ENCODE results near the gene AHDC1.
"Not testable (repeated sequence)": the region's sequence is repeated elsewhere in the genome, so short reads cannot be mapped to it uniquely, and the experiment has no call there.

Gene AHDC1

DNA sequence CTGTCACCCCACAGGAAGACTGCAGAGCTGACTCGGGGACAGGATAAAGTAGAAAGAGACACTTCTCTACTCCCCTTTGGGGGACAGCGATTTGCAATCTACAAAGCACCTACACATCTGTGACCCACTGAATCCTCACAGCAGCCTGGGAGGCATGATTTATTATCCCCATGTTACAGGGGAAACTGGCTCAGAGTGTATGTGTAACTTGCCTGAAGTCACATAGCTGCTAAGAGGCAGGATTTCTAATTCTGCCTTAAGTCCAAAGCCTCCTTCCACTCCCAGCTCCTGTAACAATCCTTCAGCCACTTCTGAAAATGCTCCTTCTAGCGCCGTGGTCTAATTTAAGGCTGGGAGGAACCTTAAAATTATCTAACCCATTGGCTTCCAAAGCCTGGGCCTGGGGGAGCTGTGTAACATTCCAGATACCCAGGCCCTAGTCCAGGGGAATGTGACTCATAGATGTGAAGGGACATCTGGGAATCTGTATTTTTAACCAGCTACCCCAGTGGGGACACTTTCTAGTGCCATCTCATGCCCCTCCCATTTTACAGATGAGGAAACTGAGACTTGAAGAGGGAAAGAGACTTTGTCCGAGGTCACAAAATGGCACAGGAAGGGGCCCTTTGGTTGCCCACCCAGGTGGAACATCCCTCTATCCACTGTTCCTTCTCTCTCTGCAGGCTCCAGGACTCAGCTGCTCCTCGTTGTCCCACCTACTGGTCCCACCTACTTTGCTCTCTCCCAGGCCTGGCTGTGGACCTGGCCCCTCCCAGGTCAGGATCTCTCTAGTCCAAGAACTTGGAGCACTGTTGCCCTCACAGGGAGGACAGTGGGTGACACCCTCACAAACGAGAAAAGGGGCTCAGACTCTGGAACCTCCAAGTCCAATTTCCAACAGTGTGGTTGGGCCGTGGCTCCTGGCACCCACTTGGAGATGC, 48.9 kb downstream of the AHDC1 start:
- in situ Hi-C loops (cut with MboI; ENCODE audit: low sequenced_read_pairs) = no loop called here

DNA sequence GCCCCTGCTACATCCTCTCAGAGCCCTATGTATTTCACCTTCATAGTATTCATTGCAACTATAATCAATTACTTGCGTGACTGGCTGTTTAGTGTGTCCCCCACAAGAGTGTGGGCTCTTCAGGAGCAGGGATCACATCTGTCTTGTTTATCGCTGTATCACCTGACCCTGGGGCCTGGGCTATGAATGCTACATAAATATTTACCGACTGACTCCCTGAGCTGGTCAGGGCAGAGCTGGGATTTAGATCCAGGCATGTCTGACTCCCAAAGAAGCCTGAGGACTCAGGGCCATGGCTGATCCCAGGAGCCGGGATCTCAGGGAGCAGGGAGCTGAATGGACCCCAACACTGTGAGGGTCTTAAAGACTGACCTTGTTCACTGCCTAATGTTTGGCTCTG, 49.7 kb downstream of the AHDC1 start:
- in situ Hi-C loops (cut with MboI; ENCODE audit: low sequenced_read_pairs) = no loop called here

DNA sequence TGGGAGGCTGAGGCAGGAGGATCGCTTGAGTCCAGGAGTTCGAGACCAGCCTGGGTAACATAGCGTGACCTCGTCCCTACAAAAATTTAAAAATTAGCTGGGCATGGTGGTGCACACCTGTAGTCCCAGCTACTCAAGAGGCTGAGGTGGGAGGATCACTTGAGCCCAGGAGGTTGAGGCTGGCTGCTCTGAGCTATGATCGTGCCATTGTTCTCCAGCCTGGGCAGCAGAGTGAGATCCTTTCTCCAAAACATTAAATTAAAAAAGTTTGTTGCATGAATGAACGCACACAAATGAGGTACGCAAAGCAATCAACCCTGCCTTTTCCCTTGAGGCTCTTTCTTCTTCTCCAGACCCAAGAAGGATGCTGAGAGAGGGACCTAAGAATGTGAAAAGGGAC, 50.1 kb downstream of the AHDC1 start:
- in situ Hi-C loops (cut with MboI; ENCODE audit: low sequenced_read_pairs) = not testable (repeated sequence)

DNA sequence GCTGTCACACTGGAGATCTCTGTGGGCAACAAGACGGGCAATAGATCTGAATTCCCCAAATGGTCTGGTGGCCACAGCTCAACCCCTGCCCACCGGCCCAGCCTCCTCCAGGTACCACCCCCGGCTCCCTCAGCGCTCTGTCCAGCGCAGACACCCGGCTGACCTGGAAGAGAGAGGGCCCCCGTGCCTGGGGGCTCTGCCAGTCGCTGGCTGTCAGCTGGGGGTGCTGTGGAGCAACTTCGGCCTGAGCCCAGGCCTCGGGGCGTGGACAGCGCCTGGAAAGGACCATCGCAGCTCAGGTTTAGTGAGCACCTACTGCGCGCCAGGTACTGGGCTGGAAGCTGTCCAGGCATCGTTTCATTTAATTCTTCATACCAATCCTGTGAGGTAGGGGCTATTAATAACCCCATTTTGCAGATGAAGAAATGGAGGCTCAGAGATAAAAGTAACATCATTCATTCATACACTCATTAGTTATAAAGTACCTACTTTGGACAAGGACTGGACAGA, 51.0 kb downstream of the AHDC1 start:
- in situ Hi-C loops (cut with MboI; ENCODE audit: low sequenced_read_pairs) = no loop called here

DNA sequence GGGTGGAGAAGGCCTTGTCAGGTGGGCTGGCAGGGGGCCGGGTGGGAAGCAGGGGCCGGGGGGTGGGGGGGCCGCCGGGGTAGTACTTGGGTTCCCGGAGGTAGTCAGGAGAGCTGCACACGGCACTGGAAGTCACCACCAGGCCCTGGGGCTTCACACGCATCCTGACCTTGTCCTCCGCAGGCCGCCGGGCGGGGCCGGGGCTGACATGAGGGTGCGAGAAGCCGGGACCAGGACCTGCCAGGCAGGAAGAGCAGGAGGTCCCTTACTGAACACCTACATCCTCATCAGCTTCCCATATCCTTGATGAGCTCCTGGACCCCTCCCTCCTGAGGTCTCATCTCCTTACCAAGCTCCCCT, 52.0 kb downstream of the AHDC1 start:
- in situ Hi-C loops (cut with MboI; ENCODE audit: low sequenced_read_pairs) = no loop called here

DNA sequence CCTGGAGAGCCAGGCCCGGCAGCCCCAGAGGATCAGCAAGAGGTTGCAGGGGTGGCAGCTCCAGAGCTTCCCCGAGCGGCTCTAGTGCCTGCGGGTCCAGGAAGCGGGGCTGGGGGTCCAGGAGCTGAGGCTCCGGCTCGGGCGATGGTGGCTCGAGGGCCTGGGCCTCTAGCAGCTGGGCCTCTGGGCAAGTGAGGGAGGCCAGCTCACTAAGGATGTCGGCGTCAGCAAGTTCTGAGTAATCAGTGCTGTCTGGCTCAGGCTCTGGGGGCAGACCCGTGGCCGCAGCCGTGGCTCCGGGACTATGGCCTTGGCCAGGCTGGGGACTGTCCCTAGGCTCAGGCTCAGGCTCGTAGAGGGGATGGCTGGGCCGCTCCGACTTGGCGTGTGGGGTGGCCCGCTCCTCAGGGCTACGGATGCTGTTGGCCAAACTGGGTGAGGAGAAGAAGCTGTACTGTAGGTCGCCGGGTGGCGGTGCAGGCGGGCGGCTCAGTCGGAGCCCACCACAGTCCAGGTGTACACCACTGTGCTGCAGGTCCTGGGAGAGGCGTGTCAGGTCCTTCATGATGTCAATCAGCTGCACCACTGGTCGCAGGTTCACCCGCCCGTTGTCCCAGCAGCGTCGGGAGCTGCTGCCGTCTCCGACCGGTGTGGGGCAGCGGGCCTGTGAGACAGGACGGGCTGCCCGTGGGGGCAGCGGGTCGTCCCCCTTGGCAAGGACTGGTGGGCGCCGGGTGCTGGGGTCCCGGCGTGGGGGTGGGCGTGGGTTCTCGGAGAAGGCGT, 52.6 kb downstream of the AHDC1 start:
- in situ Hi-C loops (cut with MboI; ENCODE audit: low sequenced_read_pairs) = no loop called here

DNA sequence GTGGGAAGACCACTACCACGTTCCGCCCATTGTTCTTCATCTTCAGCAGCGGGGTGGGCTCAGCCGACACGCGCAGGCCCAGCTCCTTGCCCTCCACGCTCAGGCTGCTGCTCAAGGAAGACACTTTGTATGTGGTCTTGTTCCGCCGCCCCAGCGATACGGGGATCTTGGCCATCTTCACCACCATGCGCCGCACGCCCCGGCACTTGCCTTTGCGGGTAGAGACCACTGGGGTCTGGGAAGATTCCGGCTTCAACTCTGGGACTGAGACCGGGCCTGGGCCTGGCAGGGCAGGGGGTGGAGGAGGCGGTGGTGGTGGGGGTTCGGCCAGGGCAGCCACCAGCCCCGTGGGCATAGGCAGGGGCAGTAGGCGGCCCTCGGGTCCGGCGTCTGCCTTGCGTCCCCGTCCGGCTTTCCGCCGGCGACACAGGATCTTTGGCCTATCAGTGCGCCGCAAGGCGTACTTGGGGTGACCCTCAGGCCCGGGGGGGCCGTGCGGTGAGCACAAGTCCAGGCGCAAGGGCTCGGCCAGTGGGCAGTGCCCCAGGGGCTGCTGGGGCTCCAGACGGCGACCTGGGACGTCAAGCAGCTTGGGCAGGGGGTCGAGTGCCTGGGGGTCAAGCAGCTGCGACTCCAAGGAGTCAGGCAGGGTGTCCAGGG, 53.3 kb downstream of the AHDC1 start:
- in situ Hi-C loops (cut with MboI; ENCODE audit: low sequenced_read_pairs) = no loop called here

DNA sequence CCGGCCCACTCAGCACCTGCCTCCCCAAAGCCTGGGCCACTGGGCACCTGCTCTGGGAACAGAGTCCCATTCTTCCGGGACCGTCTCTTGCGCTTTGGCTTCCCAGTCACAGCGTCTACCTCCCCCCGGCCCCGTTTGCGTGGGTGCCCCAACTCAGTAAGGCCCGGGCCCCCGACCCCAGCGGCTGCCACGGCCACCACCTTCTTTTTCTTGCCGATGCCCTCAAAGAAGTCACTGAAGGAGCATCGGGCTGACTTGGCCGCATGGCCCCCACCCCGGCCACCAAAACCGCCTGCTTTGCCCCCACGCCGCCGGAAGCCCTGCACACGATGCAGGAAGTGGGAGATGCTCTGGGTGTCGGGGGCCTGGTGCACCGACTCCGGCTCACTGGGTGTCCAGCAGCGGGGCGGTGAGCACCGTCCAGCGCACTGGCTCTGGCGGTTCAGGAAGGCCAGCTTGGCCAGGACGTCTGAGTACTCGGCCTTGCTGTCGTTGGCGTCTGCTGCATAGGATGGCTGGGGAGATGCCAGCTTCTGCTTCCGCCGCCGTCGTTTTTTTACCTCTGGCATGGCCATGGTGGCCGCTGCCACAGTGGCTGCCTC, 54.0 kb downstream of the AHDC1 start:
- in situ Hi-C loops (cut with MboI; ENCODE audit: low sequenced_read_pairs) = no loop called here

DNA sequence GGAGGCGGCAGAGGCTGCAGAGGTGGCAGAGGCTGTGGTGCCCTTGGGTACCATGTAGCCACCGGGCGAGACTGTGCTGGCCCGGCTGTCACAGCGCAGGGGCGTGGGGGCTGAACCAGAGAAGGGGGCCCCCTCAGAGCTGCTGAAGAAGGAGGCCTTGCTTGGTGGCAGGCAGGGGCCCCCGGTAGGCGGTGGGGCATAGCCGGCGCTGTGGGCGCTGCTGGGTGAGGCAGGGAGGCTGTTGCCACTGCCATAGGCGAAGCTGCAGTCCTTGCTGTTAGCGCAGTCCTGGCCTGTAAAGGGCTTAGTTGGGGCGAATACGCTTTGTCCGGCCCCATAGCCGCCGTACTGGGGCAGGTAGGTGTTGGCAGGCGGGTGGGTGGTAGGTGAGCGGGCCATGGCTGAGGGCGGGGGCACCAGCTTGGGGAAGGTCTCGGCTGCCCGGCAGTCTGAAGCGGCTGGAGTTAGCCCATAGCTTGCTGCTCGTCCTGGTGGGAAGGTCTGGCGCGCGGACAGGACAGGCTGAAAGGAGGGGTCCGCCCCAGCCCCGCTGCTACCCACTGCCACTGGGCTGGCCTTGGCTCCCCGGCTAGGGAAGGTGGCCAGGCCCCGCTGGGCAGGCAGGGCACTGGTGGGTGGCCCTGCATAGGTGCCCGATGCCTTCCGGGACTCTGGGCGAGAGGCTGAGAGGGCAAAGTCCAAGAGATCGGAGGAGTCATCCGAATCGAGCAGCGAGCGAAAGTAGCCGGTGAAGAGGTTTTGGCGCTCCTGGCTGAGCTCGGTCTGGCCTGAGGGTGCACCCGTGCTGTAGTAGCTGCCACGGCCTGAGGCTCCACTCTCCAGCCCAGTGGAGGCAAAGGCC, 54.9 kb downstream of the AHDC1 start:
- in situ Hi-C loops (cut with MboI; ENCODE audit: low sequenced_read_pairs) = no loop called here

DNA sequence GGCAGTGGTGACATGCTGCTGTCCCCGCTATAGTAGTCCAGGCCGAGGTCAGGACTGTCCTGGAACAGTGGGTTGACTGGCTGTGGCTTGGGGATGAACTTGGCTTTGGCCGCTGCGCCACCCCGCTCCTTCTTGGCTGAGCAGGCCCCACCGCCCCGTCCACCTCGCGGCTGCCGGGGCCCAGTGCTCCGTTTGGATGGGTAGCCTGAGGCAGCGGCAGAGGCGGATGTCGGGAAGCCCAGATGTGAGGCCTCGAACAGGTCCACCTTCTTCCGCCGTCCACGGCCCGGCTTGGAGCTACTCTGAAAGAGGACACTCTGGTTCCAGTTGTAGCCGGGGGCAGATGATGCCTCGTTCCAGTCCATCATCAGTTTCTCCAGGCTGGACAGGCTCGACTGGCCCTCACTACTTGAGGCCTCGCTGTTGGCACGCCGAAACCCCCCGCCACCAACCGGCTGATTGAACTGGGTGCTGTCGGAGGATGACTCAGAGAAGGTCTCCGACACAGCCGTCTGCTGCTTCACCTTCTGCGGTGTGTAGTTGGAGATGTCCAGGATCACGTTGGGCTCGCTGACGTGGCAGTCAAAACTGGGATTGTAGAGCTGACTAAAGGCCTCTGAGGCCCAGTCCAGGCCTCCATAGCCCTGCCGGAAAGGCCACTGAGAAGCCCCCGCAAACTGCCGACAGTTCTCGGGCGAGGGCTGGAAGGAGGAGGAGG, 55.6 kb downstream of the AHDC1 start:
- in situ Hi-C loops (cut with MboI; ENCODE audit: low sequenced_read_pairs) = no loop called here

DNA sequence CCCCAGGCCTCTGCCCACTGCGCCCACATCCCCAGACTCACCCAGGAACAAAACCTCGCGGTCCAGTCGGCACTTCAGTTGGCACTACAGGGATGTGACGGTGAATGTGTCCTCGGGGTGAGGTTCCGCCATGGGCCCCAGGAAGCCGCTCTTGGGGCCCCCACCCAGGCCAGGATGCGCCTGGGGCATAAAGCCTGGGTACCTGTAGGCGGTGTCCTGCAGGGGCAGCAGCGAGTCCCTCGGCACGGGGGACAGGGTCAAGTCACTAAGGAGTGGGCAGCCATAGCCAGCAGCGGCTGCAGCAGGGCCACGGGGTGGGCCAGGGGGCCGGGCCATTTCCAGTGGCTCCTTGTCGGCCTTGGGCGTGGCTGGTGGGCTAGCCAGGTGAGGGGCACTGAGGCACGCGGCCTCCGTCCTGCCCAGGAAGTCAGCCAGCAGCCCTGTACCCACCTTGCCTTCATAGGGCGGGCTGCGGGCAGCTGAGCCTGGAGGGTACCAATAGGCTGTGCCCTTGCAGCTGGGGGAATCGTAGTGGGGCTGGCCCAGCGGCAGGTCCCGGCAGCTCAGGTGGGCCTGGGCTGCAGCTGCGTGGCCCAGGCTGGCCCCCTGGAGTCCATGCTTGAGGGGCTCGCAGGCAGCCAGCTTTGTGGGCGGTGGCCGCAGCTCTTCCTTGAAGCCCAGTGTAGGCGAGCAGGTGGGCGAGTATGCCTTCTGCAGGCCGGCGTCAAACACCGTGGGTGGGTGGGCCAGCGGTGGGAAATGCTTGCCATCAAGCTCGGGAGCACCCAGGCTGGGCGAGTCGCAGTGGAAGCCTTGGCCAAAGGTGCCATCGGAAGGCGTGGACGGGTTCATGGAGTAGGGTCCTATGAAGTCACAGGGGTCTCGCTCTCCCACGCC, 56.5 kb downstream of the AHDC1 start:
- in situ Hi-C loops (cut with MboI; ENCODE audit: low sequenced_read_pairs) = no loop called here

DNA sequence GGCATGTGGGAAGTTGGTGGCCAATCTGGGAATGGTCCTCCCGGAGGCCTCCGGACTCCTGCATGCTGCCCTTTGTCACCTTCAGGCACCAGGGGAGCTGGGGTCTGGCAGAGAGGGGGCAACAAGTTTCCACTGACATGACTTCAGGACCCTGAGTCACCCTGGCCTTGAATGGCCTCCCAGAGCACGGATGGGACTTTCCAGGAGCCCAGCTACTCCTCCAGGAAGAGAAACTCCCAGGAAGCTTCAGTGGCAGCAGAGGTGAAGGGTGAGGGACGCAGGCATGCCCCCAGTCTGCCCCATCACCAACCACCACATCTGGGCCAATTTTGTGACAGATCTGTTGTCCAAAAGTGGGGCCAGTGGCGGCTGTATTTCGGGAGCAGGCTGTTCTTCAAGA, 58.1 kb downstream of the AHDC1 start:
- in situ Hi-C loops (cut with MboI; ENCODE audit: low sequenced_read_pairs) = no loop called here

DNA sequence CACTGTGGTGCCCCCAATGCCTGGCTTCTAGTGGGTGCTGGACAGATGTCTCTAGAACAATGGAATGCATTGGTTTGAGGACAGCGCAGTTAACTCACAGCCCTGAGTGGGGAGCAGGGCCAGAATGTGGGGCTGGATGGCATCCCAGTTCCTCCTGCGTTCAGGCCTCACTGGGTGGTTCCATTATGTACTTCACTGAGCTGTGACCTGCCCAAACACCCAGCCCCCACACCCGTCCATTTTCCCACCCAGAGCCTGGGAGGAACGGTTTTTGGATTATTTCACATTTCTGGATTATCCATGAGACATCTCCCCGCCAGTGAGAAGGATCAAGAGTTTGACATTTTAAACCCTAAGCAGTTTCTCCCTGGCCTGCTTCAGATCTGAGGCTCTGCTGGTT, 58.7 kb downstream of the AHDC1 start:
- in situ Hi-C loops (cut with MboI; ENCODE audit: low sequenced_read_pairs) = no loop called here

DNA sequence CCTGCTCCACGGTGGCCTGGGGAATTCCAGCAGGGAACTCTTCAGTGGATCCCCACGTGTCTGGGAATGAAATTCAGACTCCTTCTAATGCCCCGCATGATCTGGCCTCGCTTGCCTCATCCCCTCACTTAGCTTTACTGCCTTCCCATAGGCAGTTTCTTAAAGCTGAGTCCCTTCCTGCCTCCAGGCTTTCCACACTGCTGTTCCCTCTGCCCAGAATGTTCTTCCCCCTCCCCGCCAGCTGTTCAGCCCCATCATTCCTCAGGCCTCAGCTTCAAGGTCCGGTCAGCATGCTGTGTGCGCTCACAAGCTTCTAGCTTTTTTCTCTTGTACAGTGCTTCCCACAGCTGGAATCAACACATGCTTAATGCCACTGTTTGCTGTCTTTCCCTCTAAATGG, 59.1 kb downstream of the AHDC1 start:
- in situ Hi-C loops (cut with MboI; ENCODE audit: low sequenced_read_pairs) = no loop called here

DNA sequence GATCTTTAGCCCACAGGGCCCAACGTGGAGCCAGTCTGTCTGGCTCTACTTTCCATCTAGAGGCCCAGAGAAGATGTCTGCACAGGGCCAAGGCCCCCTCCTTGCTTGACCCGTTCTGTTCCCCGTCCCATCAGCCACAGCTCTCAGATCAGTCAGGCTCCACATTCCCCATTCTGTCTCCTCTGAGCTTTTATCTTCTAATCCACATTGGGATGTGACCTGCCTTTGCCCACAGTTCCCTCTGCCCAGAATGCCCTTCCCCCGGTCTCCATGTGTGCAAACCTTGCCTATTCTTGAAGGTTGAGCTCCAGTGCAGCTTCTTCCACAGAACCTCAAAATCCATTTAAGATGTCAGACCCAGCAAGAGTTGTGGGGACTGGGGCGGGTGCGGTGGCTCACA, 60.7 kb downstream of the AHDC1 start:
- in situ Hi-C loops (cut with MboI; ENCODE audit: low sequenced_read_pairs) = no loop called here

DNA sequence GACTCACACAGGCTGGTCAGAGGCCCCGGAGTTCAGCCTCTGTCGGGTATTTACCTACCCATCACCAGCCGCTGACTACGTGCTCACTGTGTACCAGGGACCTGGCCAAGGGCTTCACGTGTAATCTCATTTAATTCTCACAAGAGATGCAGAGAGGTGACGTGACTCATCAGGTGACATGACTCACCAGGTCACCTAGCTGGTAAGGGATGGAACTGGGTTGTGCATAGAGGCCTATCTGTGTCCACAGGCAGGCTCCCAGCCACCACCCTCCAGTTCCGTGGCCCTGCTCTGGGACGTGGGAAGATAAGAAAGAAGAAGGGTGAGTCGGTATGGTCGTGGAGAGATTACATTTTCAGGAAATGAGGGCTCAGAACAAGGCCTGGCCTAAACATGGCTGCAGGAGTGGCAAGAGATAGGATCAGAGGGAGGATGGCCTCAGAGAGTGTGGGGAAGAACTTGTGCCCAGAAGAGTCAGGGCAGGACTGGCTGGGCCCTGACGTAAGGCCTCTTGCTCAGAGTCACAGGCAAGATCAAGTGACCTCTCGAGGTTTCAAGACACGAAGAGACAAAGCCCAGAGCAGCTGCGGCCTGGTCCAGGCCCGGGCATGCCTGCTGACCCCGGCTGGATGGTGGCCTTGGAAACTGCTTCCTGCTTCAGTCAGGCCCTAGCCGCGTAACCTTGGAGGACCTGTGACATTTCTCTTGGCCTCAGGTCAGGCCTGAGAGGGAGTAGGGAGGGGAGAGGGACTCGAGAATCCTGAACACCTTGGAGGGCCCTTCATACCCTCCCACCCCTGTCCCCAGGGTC, 61.3 kb downstream of the AHDC1 start:
- in situ Hi-C loops (cut with MboI; ENCODE audit: low sequenced_read_pairs) = no loop called here
